T-helper 9 cell (primary cell): ENCODE data around the gene TVP23A.
"Not testable (repeated sequence)": the region's sequence is repeated elsewhere in the genome, so short reads cannot be mapped to it uniquely, and the experiment has no call there.

Source experiments
- DNase-seq: peaks from one replicate; pipeline ENCODE4 v3.0.0-alpha.2; 2020

TVP23A gene

DNA sequence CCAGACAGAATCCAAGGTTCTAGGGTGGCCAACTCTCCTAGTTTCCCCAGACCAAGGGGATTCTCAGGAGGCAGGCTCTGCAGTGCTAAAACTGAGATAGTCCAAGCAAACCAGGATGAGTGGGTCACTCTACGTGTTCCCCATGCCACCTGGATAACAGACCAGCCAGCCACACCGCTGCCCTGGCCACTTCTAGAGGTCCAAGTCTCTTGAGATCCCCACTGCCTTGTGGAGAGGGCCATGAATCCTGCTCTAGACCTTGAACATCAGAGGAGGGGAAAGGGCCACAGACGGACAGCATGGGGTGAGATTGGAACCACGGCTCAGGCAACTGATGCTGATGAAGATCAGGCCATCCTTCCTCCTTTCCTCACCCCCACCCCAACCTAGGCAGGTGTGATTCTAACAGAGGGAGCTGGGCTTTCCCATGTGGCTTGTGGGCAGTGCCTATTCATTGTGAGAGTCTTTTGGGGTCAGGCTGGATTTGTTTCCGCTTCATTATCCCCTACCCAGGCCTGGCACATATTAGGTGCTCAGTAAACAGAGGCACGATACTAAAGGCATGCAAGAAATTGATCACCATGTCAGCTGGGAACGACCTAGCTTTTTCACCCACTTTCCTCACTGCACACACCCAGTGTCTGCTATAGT is 16.8 kb upstream of the TVP23A start:
- DNase-seq, result no peak

DNA sequence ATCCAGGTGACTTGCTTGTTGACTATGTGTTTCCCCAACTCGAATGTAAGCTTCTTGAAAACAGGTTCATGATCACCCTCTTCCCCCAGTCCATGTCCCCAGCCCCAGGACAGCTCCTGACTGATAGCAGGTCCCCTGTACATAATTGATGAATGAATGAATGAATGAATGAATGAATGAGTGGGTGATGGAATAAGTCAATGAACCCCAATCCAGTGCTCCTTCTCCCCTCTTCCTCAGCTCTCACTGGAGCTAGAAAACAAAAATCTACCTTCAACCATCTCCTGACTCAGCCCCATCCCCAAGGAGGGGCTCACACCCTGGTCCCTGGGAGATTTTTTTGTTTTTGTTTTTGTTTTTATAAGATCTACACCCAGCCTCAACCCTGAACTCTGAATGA is 16.2 kb upstream of the TVP23A start:
- DNase-seq, result no peak

DNA sequence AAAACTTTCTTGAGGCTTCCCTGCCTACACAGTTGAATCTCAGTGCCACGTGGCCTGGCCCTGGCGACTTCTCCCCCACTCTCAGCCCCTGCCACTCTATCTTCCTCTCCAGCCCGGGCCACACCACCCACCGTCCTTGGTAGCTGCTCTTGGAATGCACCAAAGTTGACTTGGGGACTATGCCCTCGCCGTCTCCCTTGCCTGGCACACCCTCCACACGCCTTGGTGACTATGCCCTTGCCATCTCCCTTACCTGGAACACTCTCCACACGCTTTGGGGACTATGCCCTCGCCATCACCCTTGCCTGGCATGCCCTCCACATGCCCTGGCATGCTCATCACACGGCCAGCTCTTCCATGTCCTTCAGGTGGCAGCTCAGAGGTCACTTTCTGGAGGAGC is 15.5 kb upstream of the TVP23A start:
- DNase-seq, result no peak

DNA sequence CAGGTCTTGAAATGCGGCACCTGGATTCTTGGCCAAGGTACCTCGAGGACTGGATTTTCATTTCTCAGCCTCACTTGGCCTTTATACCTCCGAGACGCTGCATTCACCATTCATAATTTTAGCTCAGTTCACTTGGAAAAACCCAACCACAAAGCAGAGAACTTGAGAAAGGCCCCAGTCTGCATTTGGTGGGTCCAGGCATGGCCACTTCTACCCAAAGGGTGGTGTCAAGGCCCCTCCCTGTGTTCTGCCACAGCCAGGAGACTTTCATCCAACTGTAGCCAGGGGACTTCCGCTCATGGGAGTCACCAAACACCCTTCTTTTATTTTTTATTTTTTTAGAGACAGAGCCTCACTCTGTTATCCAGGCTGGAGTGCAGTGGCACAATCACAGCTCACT is 14.7 kb upstream of the TVP23A start:
- DNase-seq, result no peak

DNA sequence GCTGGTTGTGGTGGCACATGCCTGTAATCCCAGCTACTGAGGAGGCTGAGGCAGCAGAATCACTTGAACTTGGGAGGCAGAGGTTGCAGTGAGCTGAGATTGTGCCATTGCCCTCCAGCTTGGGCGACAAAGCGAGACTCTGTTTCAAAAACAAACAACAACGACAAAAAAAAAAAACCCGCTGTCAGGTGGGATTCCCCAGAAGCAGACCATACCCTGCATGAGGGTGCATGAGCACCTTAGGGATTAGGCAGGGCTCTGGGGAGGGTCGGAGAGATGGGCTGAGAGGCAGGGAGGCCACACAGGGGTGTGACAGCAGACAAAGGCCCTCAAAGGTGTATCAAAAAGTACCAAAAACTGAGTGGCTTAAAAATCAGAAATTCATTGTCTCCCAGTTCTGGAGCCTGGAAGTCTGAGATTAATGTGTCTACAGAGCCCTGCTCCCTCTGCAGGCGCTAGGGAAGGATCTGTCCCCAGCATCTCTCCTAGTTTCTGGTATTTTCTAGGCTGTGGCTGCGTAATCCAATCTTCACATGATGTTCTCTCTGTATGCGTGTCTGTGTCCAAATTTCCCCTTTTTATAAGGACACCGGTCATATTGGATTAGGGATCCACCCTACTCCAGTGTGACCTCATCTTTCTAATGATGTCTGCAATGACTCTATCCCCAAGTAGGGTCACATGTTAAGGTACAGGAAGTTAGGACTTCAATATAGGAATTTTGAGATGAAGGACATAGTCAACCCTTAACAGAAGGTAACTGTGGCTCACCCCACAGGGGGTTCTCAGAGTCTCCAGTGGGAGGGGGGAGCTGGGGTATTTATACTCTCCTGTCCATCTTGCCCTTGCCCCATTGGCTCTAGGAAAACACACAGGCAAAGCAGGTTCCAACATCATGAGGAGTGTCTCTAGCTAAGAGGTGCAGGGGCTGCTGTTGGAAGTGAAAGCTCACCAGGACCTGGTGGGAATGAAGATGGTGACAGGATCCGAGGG is 13.6 kb upstream of the TVP23A start:
- DNase-seq, result no peak

DNA sequence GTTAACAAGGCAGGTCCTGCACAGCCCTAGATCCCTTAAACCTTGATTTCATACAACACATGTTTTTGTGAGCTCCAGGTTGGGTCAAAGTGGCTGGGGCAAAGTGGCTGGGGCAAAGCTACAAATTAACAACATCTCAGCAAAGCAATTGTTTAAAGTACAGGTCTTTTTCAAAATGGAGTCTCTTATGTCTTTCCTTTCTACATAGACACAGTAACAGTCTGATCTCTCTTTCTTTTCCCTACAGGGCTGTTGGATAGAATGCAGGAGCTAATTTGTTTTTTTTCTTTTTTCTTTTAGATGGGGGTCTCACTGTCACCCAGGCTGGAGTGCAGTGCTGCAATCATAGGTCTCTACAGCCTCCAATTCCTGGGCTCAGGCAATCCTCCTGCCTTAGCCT is 11.6 kb upstream of the TVP23A start:
- not testable (repeated sequence) for DNase-seq

DNA sequence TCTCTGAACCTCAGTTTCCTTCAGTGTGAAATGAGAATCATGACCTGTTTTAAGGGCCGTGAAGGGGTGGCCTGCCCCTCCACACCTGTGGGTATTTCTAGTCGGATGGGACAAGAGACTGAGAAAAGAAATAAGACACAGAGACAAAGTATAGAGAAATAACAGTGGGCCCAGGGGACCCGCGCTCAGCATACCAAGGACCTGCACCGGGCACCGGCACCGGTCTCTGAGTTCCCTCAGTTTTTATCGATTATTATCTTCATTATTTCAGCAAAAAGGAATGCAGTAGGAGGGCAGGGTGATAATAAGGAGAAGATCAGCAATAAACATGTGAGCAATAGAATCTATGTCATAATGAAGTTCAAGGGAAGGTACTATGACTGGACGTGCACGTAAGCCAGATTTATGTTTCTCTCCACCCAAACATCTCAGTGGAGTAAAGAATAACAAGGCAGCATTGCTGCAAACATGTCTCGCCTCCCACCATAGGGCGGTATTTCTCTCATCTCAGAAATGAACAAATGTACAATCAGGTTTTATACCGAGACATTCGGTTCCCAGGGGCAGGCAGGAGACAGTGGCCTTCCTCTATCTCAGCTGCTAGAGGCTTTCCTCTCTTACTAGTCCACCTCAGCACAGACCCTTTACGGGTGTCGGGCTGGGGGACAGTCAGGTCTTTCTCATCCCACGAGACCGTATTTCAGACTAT is 10.9 kb upstream of the TVP23A start:
- not testable (repeated sequence) for DNase-seq

DNA sequence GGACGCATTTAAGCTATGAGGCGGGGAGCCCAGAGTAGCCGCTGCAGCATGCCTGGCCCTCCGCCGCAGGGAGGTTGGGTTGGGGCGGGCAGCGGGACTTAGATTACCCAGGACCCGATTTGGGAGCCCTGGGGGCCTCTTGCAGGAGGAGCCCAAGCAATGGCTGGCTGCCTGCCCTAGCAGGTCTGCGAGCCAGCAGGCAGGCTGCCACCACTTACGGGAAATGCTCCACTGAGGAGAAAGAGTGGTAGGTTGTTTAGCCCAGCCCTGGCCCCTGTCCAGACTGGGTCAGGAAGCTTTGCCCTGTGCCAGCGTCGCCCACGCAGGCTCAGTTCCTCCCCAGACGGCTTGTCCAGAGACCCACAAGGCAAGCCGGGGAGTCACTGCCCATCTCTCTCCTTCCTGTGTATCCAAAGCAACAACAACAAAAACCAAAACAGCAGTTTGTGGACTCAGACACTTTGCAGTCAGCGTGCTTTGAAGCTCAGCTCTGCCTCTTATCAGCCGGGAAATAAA is 10.3 kb upstream of the TVP23A start:
- DNase-seq, result no peak

DNA sequence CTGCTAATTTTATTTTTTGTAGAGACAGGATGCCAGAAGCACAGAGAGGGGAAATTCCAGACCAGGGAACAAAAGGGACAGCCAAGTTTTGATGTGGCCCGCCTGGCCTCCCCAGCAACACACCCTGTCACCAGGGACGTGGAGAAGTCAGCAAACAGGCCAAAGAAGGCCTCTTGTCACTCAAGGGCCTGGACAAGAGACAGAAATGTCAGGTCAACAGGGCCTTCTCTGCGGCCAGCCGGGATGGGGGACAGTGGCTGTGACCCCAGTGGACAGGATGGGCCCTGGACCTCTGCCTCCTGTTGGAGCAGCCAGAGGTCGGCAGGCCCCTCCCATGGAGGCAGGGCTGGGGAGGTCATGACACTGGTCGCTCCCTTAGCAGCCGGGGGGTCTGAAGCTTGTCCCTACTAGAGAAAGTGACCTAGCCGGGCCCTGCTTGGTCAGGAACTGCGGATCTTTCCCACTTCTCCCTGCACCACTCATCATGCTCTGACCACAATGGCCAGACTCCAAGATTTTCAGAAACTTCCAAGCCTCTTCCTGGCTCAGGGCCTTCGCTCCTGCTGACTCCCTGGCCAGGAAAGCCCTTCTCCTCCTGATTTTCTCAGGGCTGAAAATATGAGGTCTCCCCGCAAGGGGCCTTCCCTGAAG is 9.2 kb upstream of the TVP23A start:
- DNase-seq, result no peak

DNA sequence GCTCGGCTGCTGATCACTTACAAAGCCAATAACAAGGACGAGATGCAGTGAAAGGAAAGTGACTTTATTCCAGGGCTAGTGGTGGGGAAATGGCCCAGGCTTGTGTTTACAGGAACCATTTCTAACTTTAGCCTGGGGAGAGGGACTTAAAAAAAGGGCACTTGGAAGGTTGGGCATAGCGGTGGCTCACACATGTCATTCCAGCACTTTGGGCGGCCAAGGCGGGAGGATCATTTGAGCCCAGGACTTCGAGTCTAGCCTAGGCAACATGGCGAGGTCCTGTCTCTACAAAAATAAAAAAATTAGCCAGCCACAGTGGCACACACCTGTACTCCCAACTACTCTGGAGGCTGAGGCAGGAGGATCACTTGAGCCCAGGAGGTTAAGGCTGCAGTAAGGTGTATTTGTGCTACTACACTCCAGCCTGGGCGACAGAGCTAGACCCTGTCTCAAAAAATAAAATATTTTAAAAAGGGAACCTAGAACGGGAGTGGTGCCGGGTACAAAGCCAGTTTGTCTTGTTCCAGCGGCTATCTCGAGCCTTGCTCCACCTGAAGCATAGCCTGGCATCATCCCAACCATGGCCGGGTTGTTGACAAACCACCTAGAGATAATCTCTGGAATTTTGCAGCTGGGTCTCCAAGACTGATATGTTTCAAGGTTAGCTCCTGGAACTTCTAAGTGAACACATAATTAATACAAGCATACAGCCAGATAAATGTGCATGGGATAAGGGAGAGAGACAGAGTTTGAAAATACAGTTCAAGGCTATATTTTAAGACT is 5.7 kb upstream of the TVP23A start:
- DNase-seq, result no peak

DNA sequence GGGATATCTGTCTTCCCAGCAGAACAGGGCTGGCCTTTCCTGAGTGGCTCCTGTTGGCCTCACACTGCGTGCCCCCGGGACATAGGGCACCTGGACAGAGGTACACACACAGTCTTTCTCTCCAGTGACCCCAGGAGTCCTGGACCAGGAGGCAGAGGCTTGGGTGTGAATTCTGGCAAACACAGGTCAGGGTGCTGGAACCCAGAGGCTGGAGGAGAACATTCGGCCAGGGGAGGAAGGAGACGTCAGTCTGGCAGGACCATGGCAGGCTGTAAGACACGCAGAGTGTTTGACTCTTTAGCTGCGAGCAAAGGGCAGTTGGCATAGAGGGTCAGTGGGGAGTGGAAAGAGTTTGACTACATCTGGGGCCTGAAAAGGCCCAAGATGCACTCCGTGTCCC is 4.1 kb upstream of the TVP23A start:
- no peak for DNase-seq

DNA sequence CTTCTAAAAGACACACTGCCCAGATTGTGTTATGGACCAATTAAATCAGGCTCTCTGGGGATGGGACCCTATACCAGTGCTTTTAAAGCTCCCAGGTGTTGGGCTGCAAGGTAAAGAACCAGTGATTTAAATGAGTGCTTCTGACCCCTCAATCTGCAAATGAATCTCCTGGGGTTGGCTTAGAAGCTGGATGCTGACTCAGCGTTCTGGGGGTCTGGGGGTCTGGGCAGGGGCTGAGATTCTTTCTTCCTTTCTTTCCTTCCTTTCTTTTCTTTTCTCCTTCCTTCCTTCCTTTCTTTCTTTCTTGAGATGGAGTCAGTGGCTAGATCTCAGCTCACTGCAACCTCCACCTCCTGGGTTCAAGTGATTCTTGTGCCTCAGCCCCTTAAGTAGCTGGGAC is 2.0 kb upstream of the TVP23A start:
- no peak for DNase-seq

DNA sequence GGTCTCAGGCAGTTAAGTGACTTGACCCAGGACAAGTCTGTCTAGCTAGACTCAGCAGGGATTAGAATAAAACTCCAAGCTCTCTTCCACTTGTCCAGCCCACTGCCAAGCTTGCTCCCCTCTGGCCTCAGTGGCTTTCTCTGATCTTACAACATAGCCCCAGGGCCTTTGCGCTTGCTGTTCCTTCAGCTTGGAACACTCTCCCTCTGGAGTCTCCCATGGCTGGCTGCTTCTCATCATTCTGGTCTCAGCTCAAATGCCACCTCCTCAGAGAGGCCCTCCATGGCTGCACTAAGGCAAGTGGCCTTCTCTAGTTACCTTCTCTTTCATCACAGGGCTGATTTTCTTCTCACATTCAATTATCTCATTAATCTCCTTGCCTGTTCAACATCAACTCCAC is 1.1 kb downstream of the TVP23A start:
- DNase-seq, result no peak

DNA sequence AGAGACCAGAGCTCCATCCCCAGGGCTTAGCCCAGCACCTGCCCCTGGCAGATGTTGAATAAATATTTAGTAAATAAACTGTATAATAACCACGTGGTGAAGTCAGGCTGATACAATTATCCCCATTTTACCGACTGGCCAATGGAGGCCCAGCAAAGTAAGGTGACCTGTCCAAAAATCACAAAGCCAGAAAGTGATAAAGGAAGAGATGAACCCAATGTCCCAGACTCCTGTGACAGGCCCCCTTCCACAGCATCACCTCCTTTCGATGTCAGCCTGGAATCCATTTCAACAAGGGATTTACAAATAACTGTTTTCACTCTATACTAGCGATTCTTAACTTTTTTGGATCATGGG is 5.5 kb downstream of the TVP23A start:
- DNase-seq, result no peak

DNA sequence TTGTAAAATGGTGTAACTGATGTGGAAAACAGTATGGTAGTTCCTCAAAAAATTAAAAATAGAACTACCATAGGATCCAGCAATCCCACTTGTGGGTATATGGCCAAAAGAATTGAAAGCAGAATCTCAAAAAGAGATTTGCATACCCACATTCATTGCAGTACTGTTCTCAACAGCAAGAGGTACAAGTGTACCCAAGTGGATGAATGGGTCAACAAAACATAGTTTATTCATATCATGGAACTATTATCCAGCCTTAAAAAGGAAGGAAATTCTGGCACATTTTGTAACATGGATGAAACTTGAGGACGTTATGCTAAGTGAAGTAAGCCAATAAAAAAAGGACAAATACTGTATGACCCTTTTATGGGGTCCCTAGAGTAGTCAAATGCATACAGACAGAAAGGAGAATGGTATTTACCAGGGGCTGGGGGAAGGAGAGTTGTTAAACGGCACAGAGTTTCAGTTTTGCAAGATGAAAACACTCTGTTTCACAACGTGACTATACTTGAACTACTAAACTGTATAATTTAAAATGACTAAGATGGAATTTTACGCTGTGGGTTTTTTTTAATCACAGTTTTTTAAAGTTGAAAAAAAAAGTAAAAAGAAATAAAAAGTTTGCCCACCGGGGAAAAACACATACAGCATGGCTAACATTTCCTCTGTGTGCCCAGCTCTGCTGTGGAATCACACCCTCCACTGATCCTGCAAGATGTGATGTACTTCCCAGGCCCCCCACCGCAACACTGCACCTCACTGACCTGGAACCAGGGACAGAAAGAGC is 6.1 kb downstream of the TVP23A start:
- no peak for DNase-seq

DNA sequence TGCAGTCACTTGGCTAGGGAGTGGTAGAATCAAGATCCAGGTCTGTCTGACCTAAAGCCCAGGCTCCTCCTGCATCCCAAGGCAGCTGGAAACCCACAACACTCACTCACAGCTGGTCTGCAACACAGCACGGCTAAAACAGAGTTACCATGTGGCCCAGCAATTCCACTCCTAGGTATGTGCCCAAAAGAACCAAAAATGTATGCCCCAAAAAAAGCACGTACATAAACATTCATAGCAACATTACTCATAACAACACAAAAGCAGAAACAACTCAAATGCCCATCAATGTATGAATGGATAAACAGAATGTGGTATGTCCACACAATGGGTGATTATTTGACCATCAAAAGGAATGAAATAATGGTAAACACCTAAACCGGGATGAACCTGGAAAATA is 8.9 kb downstream of the TVP23A start:
- no peak for DNase-seq

DNA sequence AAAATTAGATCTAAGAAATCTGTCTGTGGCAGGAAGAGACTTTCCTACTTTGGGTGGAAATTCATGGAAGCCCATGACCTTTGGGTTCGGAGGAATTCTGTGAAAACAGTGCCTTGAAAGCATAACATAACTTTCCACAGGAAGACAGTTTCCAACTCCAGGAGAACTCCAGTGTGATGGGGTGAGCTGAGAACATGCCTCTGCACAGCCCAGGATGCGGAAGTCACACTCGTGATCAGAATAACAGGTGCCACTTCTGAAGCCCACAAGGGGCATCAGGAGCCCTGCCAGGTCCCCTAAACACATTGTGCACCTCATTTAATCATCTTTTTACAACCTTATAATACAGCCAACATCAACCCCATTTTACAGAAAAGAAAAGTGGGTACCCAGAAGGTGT is 9.7 kb downstream of the TVP23A start:
- DNase-seq, result no peak

DNA sequence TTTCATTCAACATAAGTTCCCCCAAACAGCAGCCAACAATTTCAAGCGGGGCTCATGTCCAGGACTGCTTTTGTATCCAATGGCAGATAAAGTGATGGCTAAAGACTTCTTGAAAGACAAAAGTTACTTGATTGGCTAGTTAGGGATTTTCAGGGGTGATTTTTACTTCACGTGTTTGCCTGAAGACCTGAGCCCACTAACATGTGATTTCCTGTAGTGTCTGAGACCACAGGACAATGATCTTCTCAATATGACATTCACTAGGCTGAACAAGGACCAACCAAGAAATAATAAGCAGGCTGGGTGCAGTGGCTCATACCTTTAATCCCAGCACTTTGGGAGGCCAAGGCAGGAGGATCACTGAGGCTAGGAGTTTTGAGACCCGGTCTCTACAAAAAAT is 10.4 kb downstream of the TVP23A start:
- DNase-seq, result no peak

DNA sequence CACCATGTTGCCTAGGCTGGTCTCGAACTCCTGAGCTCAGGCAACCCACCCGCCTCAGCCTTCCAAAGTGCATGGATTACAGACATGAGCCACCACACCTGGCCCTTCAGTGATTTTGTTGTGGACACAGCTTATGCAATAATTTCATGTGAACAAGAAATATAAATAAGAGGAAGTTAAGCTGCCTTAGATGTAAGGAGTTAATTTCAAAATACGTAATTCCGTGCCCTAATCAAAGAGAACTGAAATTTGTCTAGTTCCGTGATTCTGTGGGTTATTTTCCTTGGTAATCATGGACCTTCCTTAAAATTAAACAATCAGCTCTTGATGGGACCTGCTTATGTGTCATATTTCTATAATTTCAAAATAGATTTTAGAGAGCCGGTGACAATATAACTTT is 11.9 kb downstream of the TVP23A start:
- no peak for DNase-seq

DNA sequence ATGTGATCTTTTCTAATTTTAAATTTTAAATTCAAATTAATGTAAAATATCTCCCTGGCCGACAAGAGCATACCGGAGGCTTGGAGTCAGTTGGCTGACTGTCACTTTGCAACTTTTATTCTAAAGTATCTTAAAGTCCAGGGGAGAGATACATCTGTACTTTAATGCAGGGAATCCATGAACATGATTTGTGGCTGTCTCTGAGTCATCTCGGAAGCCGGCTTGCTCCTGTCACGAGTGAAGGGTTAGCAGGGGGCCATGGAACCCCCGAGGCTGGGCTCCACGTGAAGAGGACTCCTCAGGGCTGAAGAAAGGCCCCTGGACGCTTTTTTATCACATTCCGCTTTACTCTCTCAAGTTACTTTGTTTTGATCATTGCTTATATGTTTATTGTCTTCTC is 13.3 kb downstream of the TVP23A start:
- no peak for DNase-seq

DNA sequence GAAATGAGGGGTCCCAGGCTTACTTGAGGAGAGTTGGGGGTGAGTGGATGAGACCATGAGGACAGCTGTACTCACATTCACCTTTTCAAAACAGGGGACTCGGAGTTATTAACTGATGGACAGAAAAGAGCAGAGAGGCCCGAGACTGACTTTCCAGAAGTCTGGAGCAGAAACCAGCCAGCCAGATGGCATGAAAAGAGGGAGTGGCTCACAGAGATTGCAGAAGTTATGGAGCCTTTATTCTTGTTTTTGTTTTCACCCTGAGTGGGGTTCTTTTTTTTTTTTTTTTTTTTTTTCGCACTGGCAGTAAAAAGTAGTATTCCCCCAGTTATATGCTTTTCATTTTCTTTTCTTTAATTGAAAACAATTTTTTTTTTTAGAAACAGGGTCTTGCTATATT is 18.9 kb downstream of the TVP23A start:
- no peak for DNase-seq
